Osteocyte (in vitro differentiated cells): ENCODE data around the gene PIK3C2B. TPM values are rescaled to one million over a fixed set of nuclear protein-coding genes. Genes with fewer than 3 reads are reported as not detected.

Source experiments
- DNase-seq: peaks from one replicate; pipeline ENCODE4 v3.0.0; 2021; ENCODE audit warnings: mixed read lengths; ENCODE audit not compliant: unreplicated experiment; ENCODE audit errors: extremely low spot score
- H3K27ac Mint-ChIP-seq: one replicate; pipeline ENCODE4 v1.8.0; 2021; ENCODE audit warnings: mild to moderate bottlenecking, mixed read lengths; ENCODE audit not compliant: unreplicated experiment
- H3K27me3 Mint-ChIP-seq: one replicate; pipeline ENCODE4 v1.8.0; 2021; ENCODE audit warnings: mixed read lengths; ENCODE audit not compliant: unreplicated experiment
- H3K36me3 Mint-ChIP-seq: one replicate; pipeline ENCODE4 v1.8.0; 2021; ENCODE audit warnings: mixed read lengths; ENCODE audit not compliant: unreplicated experiment
- H3K4me1 Mint-ChIP-seq: one replicate; pipeline ENCODE4 v1.8.0; 2021; ENCODE audit warnings: mixed read lengths; ENCODE audit not compliant: unreplicated experiment
- H3K4me3 Mint-ChIP-seq: one replicate; pipeline ENCODE4 v1.8.0; 2021; ENCODE audit warnings: mild to moderate bottlenecking, moderate library complexity, mixed read lengths; ENCODE audit not compliant: unreplicated experiment
- H3K9me3 Mint-ChIP-seq: one replicate; pipeline ENCODE4 v1.8.0; 2021; ENCODE audit warnings: mixed read lengths; ENCODE audit not compliant: unreplicated experiment
- CTCF ChIP-seq: fragments of 200-600 bp; sonication (generic); IDR thresholded peaks from 2 replicates; pipeline ENCODE4 v1.5.0; 2021; ENCODE audit warnings: antibody characterized with exemption, mild to moderate bottlenecking, moderate library complexity
- total RNA-seq: library from RNA; stranded (reverse); gene quantifications from 2 replicates; pipeline ENCODE4 v1.2.1, GENCODE V29; 2021

PIK3C2B gene
- total RNA-seq, 1 donor from 2014 or later = 17.5 TPM

GRCh38 chr1:204446413-204447111 lies 48.0 kb downstream of the PIK3C2B start:
- H3K4me1 Mint-ChIP-seq = peaks cover 5% of the 10 kb centered on the region
- H3K9me3 Mint-ChIP-seq = no peaks in the 10 kb centered on the region
- peak overlapping the region; percentile 26 for H3K4me3 Mint-ChIP-seq
- peaks cover 41% of the 10 kb centered on the region for H3K36me3 Mint-ChIP-seq
- H3K27ac Mint-ChIP-seq = no peak overlapping the region
- peak; percentile 61 for TF ChIP-seq CTCF
- no peaks in the 10 kb centered on the region for H3K27me3 Mint-ChIP-seq
- DNase-seq = peak; percentile 88

- Mint-ChIP-seq H3K36me3 (peaks cover 42% of the 10 kb centered on the region), H3K9me3 (no peaks in the 10 kb centered on the region), H3K27me3 (no peaks in the 10 kb centered on the region), H3K27ac (no peak overlapping the region), H3K4me1 (peaks cover 5% of the 10 kb centered on the region), H3K4me3 (no peak overlapping the region)
- peak; percentile 46 for TF ChIP-seq CTCF
- DNase-seq = no peak
These were observed 48.7 kb downstream of the PIK3C2B start for GRCh38 chr1:204445860-204446412.

Other genes starting within 250 kb of the PIK3C2B start
- 0.24 and 0.26 TPM in 2 replicates for gene PLEKHA6, start 134.9 kb downstream of the PIK3C2B start, total RNA-seq
- 46.1 and 47.4 TPM in 2 replicates for gene PPP1R15B, start 83.0 kb downstream of the PIK3C2B start, total RNA-seq
- gene MDM4, start 21.6 kb upstream of the PIK3C2B start, total RNA-seq = 70.8 and 77.3 TPM in 2 replicates
- gene LRRN2, start 190.9 kb upstream of the PIK3C2B start, total RNA-seq = not detected in 2 replicates